Dedifferentiated amniotic fluid mesenchymal stem cell (primary cell): ENCODE measurements around the gene EPB41L2.
"Not testable (repeated sequence)": the region's sequence is repeated elsewhere in the genome, so short reads cannot be mapped to it uniquely, and the experiment has no call there.

ENCODE experiments used
- DNase-seq: peaks from one replicate; pipeline ENCODE4 v3.0.0-alpha.2; 2016; ENCODE audit errors: extremely low spot score

Gene EPB41L2

DNA sequence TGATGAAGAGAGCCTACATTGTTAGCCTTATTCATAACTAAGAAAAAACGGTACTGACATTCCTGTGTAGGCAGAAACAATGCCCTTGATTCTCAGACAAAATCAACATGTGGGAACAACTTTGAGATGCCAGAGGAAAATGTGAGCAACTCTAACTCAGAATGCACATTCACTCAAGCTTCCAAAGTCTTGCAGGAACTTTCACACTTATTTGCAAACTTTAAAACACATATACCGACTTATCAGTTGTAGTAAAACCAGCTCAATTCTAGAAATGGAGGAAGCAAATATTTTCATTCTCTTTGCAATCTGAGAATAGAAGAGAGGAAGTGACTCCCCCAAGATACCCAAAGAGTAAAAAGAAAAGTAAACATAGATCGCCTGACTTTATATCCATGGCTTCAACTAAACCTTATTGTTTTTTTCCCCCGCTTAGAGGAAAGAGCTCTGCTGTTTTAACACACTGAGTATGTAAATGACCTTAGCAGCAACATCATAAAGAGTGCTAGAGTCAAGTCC, 117.6 kb downstream of the EPB41L2 start:
- peak; percentile 49 for DNase-seq

DNA sequence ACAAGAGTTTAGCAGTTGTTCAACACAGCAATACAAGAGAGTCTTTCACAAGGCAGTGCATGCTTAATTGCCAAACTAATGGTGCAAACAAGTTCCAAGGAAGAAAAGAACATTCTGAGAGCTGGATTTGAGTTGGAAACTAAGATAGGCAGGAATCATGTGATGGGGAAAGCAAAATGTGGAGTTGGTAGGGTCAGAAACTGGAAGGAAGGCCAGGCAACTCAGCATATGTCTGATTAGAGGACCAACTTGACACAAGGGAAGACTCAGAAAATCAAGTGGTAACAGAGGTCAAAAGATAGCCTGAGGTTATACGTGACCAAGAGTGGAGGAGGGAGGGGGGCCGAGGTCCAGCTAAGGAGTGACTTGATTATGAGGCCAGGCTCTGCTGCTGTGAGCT, 118.6 kb downstream of the EPB41L2 start:
- DNase-seq = no peak

DNA sequence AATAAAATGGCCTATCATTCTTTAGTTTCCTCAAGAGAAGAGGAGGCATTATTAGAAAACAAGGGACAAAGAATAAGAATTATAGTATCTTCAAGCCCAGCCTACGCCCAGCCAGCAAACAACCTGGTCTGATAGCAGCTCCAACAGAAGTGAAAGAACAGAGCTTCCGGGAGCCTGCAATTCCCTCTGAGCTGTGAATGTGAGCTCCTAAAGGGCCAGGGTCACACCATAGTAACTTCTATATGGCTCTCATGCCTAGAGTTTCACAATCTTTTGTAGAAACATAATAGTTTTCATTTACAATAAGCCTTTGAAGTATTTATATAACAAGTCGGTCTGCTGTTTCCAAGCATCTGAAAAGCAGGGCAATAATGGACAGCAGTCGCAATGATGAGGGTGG, 119.3 kb downstream of the EPB41L2 start:
- DNase-seq = no peak

DNA sequence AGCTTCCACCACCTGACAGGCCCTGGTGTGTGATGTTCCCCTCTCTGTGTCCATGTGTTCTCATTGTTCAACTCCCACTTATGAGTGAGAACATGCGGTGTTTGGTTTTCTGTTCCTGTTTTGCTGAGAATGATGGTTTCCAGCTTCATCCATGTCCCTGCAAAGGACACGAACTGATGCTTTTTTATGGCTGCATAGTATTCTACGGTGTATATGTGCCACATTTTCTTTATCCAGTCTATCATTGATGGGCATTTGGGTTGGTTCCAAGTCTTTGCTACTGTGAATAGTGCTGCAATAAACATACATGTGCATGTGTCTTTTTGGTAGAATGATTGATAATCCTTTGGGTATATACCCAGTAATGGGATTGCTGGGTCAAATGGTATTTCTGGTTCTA, 120.3 kb downstream of the EPB41L2 start:
- DNase-seq = not testable (repeated sequence)

DNA sequence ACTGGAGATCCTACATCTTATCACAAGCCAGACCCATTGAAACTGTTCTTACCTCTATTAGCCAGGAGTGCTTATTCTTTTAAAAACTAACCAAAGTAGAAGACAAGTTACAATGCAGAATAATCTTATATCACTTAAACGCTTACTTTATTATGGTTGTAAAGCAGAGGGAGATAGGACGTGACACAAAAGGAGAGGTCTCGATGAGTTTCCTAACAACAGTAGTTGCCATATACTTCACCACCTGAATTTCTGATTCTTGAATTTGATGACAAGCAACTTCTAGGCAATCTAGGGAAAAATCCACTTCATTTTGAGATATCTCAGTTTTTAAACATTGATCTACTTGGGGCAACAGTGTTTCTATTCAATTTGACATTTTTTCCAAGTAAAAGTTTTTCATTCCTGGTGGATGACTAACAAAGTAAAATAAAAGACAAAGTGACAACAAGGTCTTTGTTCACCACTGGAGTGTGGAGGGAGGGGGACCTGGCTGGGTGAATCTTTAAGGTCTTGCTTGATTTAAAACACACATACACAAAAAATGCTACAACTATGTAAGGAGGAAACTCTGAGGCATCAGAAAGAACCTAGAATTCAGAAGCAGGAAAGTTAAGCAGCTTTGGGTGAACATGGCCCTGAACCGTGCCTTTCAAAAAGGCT, 125.0 kb downstream of the EPB41L2 start:
- peak; percentile 28 for DNase-seq

DNA sequence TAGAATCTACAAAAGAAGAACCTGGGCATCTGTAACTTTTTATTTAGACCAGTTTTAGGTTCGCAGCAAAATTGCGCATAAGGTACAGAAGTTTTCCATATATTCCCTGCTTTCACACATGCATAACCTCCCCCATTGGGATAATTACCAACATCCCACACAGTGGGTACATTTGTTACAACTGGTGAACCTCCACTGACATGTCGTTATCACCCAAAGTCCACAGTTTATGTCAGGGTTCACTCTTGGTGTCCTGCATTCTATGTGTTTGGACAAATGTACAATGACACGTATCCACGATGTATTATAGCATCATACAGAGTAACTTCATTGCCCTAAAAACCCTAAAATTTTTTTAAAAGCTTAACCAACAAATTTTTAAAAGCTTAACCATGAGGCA, 126.1 kb downstream of the EPB41L2 start:
- DNase-seq = no peak

DNA sequence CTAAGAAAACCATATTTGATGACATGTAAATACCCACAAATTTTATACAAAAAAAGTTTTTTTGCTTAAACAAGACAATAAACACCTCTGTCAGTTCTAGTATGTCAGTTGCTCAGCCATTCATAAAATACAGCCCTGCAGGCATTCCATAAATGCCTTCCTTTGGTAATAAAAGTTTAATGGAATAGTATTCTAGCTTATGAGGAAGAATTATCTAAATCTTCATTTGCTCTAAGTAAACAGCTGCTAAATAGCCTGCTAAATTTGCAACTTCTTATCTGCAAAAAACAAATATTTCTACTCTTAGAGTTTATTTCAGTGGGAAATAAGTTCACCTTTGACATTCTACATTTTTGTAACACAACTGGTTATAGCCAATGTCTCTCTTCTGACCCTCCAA, 127.1 kb downstream of the EPB41L2 start:
- no peak for DNase-seq

DNA sequence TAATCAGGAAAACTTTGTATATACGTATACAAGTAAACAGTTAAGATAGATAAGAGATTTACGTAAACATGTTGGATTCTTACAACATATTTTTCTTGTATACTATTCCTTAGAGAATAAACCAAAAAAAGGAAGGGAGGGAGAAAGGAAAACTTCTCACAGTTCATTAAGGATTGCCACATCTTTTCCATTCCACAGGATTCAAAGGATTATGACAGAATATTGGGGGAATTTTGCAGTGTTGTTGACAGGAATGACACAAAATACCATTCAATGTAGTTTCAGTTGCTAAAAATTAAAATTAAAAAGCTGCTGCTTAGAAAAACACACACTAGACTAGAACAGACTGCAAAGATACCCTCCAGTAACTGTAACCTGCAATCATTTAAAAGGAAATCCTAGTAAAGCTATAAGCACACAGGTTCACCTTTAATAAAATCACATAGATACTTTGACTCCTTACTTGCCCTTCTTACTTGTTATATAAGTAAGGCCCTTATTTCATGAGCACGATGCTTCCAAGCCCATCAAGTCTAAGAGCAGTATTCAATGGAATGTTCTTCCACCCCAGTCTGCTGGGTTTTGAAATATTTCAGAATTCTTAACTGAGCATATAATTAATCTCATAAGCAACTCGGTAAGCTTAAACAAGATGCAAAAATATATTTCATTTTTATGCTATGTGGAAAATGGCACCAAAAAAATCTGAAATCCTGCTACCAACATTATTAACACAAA, 128.0 kb downstream of the EPB41L2 start:
- DNase-seq = peak; percentile 56

DNA sequence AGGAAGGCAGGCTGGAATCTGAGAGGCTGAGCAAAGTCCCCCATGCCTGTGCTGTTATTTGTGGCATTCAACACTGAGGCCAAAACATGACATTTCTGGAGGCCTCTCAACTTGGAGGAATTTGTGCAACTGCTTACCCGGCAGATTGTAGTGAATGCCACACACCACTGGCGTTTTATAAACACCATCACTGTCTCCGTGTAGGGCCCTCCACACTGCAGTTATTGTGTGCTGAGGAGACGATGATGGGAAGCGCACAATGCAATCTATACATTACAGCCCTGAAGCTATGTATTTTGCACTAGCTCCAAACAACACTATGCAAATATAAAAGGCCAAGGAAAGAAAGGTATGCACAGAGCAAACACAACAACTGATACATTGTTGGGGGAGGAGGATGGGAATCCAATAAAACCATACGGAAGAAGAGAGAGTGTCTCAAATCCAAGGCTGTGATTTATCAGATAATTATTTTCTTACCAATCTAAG, 129.3 kb downstream of the EPB41L2 start:
- DNase-seq = peak; percentile 66

DNA sequence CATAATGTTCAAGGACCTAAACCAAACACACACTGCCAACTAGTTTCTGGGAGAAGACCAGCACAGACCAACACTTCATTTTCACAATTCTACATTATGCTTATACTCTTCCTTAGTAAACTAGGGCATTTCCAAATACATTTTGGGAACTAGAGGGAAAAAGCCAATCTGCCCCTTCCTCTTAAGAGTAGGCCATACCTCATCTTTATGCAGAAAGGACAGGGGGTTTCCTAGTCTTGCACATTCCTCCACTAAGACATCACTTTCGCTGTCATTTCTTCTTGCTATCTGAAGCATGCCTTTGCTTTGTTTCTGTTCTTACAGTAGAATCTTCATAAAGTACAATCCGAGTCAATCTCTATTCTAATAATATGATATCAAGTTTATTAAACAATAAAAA, 130.1 kb downstream of the EPB41L2 start:
- DNase-seq = no peak

DNA sequence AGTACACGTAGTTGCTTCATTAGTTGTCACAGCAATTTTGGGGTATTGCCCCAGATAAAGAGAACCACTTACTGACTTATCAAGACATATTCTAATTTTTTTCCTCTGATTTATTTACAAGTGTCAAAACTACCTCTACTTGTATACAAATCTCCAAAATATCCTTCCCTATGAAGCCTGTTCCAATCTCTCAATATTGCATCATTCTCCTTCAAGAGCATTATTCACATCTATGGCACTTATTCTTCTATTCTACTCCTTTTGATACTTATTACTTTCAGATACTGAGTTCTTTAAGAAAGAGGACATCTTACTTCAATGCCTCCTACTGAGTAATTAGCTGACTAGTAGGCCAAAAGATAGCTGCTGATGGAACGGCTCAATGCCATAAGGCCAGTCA, 130.6 kb downstream of the EPB41L2 start:
- no peak for DNase-seq

DNA sequence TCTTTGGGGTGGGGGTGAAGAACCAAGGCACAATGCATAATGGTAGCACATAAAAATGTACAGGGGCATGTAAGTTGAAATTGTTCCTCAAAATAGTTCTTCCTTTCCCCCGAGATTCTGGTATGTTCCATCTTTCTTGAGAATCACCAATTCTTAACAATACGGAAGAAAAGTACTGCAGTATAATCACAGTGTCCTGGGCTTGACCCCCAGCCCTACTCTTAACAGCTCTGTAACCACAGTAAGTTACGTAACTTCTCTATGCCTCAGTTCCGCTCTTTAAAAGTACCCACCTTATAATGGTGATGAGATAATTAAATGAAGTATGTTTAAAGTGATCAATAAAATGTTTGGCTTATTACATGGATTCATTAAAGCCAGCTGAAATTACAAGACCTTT, 131.4 kb downstream of the EPB41L2 start:
- DNase-seq = no peak

DNA sequence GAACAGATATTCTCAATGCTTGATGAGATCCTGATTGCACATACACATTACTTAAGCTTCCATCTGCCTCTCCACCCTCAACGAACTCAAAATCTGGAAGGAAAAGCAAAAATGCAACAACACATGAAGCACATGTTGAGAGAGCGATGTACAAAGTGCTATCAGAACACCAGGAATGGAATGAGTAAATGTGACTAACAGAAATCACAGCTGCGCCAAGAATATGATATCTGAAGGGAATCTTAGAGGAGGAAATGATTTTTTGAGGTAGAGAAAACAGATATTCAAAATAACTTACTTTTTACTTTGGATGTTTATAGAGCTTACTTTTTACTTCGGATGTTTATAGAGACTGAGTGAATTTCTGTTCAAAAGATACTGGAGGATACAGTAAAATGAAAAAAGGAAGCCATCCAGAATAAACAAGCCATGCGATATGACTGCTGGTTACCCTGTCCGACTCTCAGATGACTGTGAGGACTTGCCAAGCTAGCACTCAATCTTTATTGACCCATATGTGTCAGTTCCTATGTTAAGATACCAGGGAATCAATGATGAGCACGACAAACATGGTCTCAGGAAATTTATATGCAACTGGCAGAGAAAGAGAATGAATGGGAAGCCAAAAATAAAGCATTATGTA, 133.9 kb downstream of the EPB41L2 start:
- DNase-seq = peak; percentile 47

DNA sequence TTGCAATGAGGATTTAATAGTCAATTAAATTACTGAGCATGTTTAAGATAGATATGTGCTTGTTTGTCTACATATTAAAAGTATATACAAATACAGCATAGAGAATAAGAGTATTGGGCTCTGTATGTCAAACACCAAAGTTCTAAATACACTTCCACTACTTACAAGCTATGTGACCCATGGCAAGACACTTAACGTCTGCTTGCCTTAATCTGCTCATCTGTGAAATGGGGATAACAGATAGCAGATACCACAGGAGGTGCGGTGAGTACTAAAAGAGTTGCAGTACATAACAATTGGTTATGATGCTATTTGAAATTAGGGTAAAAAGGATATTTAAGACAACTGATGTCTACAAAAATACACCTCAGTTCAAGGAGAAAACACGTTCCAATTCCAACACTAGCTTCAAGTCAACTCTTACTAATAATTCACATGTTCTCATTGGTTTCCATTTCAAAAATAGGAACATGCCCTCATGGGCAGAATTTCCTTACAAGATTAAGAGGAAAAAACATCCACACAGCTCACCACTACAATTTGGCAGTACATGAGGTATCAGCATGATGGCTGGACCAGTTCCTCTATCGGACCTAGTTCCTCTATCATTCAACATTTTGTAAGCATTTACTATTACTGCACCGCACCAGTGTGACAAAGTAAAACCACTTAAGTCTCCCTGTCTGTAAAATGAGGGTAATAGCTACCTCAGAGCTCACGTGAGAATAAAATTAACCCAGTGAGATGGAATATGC, 134.7 kb downstream of the EPB41L2 start:
- DNase-seq = no peak

DNA sequence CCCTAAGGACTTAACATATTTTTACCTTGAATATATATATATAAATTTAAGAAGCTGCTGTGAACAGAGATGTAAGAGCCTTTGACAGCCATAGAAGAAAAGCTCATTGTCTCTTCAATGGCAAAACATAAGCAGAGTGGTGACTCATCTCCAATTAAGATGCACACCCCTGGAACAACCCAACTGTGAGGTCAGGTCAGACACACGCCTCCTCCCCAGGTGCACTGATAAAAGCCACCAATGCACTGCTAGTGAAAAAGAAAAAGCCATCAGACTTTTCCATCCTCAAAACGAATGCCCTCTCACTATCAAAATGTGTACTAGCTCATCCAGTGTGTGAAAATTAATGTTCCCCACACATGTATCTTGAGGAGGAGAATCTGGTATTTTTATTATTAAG, 135.7 kb downstream of the EPB41L2 start:
- no peak for DNase-seq

DNA sequence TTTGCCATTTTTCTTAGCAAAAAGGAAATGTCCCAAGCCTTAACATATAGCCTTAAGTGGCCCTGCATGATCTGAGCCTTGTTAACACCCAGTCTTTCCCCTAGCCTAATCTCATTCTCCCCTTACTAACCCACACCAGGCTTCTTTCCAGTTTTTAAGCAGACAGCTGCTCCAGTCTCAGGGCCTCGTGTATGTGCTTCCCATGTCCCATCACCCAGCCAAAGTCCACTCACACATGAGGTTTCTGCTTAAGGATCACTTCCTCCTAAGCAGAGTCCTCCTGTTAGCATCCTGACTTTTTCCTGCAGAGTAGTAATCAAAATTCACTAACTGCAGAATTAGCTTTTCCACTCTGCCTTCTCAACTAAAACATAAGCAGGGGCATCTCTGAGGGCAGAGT, 139.7 kb downstream of the EPB41L2 start:
- DNase-seq = no peak

DNA sequence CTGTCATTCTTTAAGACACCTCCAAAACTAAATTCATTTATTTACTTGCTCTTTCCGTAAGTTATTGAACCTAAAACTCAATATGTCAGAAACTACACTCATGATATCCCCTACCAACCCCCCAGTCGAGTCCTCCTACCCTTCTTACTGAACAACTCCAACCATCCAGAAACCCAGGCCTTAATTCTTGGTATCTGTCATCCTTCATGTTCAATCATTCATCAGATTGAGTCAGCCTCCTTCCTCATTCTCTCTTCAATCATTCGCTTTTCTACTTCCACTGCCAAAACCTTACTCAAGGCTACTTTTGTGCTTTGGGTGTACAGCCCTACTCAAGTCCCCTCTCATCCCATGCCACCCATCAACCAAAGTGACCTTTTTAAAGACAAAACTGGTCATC, 140.1 kb downstream of the EPB41L2 start:
- DNase-seq = no peak

DNA sequence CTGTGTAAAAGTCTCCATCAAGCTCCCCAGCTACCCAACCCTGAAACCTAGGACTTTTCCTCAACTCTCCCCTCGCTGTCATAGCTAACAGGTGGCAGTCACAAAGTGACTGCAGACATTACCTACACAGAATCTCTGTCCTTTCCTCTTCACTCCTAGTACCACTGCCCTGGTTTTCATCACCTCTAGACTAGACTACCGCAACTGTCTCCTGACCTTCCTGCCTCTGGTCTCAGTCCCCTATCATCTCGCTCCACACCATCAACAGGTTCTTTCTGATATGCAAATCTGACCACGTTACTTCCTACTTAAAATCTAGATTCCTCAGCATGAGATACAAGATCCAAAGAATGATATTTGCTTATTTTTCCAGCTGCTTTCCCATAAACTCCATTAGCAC, 142.1 kb downstream of the EPB41L2 start:
- DNase-seq = no peak

DNA sequence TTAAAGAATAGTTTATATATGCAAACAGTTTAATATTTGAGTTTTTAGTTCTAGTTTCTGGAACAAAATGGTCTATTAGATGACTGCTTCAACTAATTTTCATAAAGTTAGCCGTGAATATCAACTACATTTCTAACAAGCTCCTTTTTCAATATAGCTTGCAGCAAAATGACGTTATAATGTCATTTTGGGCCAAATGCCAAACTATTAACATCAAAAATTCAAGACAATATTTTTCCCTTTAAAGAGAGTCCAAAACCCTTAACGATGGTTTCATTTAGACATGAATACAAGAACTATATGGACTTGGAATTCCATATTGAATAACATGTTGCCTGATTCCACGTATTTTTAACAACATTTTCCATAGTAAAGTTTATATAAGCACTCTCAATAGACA, 144.9 kb downstream of the EPB41L2 start:
- DNase-seq = no peak

DNA sequence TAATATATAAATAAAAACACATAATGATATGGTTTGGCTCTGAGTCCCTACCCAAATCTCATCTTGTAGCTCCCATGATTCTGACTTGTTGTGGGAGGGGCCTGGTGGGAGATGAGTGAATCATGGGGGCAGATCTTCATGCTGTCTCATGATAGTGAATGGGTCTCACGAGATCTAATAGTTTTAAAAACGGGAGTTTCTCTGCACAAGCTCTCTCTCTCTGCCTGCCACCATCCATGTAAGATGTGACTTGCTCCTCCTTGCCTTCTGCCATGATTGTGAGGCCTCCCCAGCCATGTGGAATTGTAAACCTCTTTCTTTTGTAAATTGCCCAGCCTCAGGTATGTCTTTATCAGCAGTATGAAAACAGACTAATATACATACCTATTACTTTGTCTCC, 147.4 kb downstream of the EPB41L2 start:
- not testable (repeated sequence) for DNase-seq

DNA sequence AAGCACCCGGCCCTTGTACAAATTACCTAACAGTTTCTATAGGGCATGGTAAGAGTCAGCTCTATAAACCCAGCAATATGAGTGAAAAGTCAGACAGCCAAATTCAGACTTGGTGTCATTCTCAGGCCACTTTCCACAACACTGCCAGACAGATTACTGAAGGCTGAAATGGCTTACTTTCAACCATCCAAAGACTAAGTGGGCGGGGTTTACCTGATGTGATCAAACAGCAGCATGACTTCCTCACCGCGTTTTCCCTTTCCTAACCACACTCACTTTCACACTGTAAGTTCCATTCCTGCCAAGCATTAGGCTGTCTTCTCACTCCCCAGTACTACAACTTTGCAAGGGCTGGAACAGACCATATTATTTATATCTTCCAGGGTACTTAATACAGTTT, 149.9 kb downstream of the EPB41L2 start:
- DNase-seq = no peak

DNA sequence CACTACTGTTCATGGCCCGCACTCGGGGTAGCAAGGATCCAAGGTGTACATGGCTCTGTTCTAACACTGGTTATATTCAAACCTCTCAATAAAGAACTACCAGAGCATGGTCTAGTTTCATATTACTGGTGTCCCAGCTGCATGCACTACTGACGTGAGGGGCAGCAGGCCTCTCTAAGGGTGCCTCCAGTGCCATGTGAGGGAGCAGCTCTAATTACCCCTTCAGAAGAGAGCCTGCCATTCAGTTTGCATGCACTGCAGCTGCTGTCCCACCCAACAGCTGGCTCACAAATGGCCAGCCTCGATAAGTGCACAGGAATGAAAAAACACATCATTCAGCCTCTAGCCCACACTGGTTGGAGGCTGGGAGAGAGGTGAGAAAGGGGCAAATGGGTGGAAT, 150.6 kb downstream of the EPB41L2 start:
- DNase-seq = no peak
